ENCODE measurements around the gene URB2. TPM values are rescaled to one million over a fixed set of nuclear protein-coding genes. Genes with fewer than 3 reads are reported as not detected.

URB2 gene
- total and polyA plus RNA-seq, 2 donors (not counting 1 experiment from before 2014, with no cell fraction given): 5.4 to 9.6 TPM

DNA sequence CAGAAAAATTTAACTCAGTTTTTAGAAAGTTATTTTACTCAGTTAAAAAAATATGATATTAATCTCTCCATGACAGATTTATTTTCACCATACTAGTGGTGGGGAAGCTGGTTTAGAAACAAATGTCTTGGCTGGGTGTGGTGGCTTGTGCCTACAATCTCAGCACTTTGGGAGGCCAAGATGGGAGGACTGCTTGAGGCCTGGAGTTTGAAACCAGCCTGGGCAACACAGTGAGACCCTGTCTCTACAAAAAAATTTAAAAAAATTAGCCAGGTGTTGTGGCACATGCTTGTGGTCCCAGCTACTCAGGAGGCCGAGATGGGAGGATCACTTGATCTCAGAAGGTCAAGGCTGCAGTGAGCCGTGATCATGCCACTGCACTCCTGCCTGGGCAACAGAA lies 17.5 kb upstream of the URB2 start:
- ATAC-seq (ENCODE audit: low read depth): no peak
- peaks cover 8% of the 10 kb centered on the region for H3K79me2 ChIP-seq (ENCODE audit: control insufficient read depth, insufficient read depth, low read length)
- no peaks in the 10 kb centered on the region for H4K20me1 ChIP-seq (ENCODE audit: control insufficient read depth, insufficient read depth, low read length, poor library complexity, severe bottlenecking)
- no peak overlapping the region for H3K4me2 ChIP-seq (replicated peaks; ENCODE audit: low read depth, low read length, poor library complexity, severe bottlenecking)
- no peaks in the 10 kb centered on the region for H3K27me3 ChIP-seq (replicated peaks in 1 of 4; ENCODE audit: control extremely low read depth in 1 of 4, control insufficient read depth in 3 of 4, insufficient read depth in 4 of 4, low read length in 3 of 4)
- H3K4me3 Mint-ChIP-seq: no peak overlapping the region
- no peak overlapping the region for H2AFZ ChIP-seq (ENCODE audit: insufficient read depth, low read depth, low read length, poor library complexity, severe bottlenecking)
- no peak for DNase-seq
- no peak overlapping the region for H3K4me3 ChIP-seq (ENCODE audit: control extremely low read depth in 1 of 5, extremely low read depth in 1 of 5, insufficient read depth in 1 of 5, low read depth in 2 of 5, low read length in 4 of 5)
- no peak overlapping the region for H3K27ac Mint-ChIP-seq
- peaks cover 13 to 57% of the 10 kb centered on the region in 2 experiments for H3K36me3 ChIP-seq (replicated peaks in 1 of 2; ENCODE audit: control extremely low read depth in 1 of 2, control insufficient read depth in 1 of 2, extremely low read depth in 1 of 2, insufficient read depth in 2 of 2, low read length in 1 of 2)
- H3K9me3 Mint-ChIP-seq (ENCODE audit: insufficient read depth): no peaks in the 10 kb centered on the region
- H3K27ac ChIP-seq (ENCODE audit: low read length in 2 of 2): no peak overlapping the region
- H3K9ac ChIP-seq (ENCODE audit: low read length): no peak overlapping the region
- ChIA-PET POLR2A (no interaction called here), CTCF (no interaction called here)
- H3K27me3 Mint-ChIP-seq: no peaks in the 10 kb centered on the region
- H3K4me1 ChIP-seq (ENCODE audit: control insufficient read depth in 2 of 2, insufficient read depth in 2 of 2, low read length in 2 of 2): no peaks in the 10 kb centered on the region
- H3K4me1 Mint-ChIP-seq: no peaks in the 10 kb centered on the region
- no peaks in the 10 kb centered on the region for H3K9me3 ChIP-seq (ENCODE audit: control extremely low read depth in 1 of 3, control insufficient read depth in 2 of 3, insufficient read depth in 1 of 3, low read length in 2 of 3)
- TF ChIP-seq, protein P1, sequence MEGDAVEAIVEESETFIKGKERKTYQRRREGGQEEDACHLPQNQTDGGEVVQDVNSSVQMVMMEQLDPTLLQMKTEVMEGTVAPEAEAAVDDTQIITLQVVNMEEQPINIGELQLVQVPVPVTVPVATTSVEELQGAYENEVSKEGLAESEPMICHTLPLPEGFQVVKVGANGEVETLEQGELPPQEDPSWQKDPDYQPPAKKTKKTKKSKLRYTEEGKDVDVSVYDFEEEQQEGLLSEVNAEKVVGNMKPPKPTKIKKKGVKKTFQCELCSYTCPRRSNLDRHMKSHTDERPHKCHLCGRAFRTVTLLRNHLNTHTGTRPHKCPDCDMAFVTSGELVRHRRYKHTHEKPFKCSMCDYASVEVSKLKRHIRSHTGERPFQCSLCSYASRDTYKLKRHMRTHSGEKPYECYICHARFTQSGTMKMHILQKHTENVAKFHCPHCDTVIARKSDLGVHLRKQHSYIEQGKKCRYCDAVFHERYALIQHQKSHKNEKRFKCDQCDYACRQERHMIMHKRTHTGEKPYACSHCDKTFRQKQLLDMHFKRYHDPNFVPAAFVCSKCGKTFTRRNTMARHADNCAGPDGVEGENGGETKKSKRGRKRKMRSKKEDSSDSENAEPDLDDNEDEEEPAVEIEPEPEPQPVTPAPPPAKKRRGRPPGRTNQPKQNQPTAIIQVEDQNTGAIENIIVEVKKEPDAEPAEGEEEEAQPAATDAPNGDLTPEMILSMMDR (IDR thresholded peaks at IDR 0.05): no peak
- TF ChIP-seq EZH2 (IDR thresholded peaks at IDR 0.05; ENCODE audit: borderline replicate concordance, insufficient read depth, low read depth, low read length, poor library complexity, severe bottlenecking): no peak
- WGBS (ENCODE audit: insufficient coverage): 100% methylated on average over 2 of the region's 2 CpGs
- intact Hi-C loops (cut with micrococcal nuclease): no loop called here

DNA sequence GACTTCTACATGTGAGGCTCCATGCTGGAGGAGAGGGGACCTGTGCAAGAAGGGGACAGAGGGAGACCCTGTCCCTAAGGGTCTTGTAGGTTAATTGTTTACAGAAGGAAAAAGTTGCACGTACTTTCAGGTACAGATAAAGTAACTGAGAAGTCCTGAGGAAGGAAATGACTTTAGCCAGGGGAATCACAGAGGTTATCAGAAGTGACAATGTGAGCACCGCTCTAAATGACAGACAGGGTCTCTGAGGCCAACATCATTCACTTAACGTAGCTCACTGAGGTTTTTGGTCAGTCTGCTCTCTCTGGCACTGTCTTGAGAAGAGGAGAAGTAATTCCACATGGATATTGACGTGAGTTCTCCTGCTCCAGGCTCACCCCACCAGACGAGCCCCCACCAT lies 12.1 kb upstream of the URB2 start:
- TF ChIP-seq EZH2 (IDR thresholded peaks at IDR 0.05; ENCODE audit: borderline replicate concordance, insufficient read depth, low read depth, low read length, poor library complexity, severe bottlenecking): no peak
- TF ChIP-seq, protein P1 (IDR thresholded peaks at IDR 0.05): no peak
- peaks cover 3% of the 10 kb centered on the region for H3K4me1 Mint-ChIP-seq
- H3K9me3 Mint-ChIP-seq (ENCODE audit: insufficient read depth): no peaks in the 10 kb centered on the region
- DNase-seq: no peak
- Histone ChIP-seq H3K27me3 (replicated peaks in 1 of 4; ENCODE audit: control extremely low read depth in 1 of 4, control insufficient read depth in 3 of 4, insufficient read depth in 4 of 4, low read length in 3 of 4) (no peaks in the 10 kb centered on the region), H3K36me3 (replicated peaks in 1 of 2; ENCODE audit: control extremely low read depth in 1 of 2, control insufficient read depth in 1 of 2, extremely low read depth in 1 of 2, insufficient read depth in 2 of 2, low read length in 1 of 2) (peaks cover 4 to 54% of the 10 kb centered on the region in 2 experiments), H3K4me3 (ENCODE audit: control extremely low read depth in 1 of 5, extremely low read depth in 1 of 5, insufficient read depth in 1 of 5, low read depth in 2 of 5, low read length in 4 of 5) (no peak overlapping the region), H3K9me3 (ENCODE audit: control extremely low read depth in 1 of 3, control insufficient read depth in 2 of 3, insufficient read depth in 1 of 3, low read length in 2 of 3) (no peaks in the 10 kb centered on the region), H4K20me1 (ENCODE audit: control insufficient read depth, insufficient read depth, low read length, poor library complexity, severe bottlenecking) (peaks cover 30% of the 10 kb centered on the region), H3K9ac (ENCODE audit: low read length) (no peak overlapping the region), H2AFZ (ENCODE audit: insufficient read depth, low read depth, low read length, poor library complexity, severe bottlenecking) (no peak overlapping the region), H3K27ac (ENCODE audit: low read length in 2 of 2) (no peak overlapping the region), H3K4me1 (ENCODE audit: control insufficient read depth in 2 of 2, insufficient read depth in 2 of 2, low read length in 2 of 2) (no peaks in the 10 kb centered on the region), H3K4me2 (replicated peaks; ENCODE audit: low read depth, low read length, poor library complexity, severe bottlenecking) (no peak overlapping the region), H3K79me2 (ENCODE audit: control insufficient read depth, insufficient read depth, low read length) (peaks cover 39% of the 10 kb centered on the region)
- H3K4me3 Mint-ChIP-seq: no peak overlapping the region
- intact Hi-C loops (cut with micrococcal nuclease): no loop called here
- ChIA-PET CTCF (no interaction called here), POLR2A (no interaction called here)
- no peak for ATAC-seq (ENCODE audit: low read depth)
- no peaks in the 10 kb centered on the region for H3K27me3 Mint-ChIP-seq
- 94% methylated on average over 5 of the region's 5 CpGs for WGBS (ENCODE audit: insufficient coverage)
- no peak overlapping the region for H3K27ac Mint-ChIP-seq
